NCI-H1436 treated with DMSO at 0.1 percent for 48 hours (cell line): Measurements from ENCODE around the gene HNRNPLL.
A peak's percentile ranks its signal among the peaks of the same experiment; 100 is the strongest.

Experiments used
- DNase-seq: peaks from one replicate; lab custom pipeline; 2025; lab: John Stamatoyannopoulos, UW

Gene HNRNPLL

DNA sequence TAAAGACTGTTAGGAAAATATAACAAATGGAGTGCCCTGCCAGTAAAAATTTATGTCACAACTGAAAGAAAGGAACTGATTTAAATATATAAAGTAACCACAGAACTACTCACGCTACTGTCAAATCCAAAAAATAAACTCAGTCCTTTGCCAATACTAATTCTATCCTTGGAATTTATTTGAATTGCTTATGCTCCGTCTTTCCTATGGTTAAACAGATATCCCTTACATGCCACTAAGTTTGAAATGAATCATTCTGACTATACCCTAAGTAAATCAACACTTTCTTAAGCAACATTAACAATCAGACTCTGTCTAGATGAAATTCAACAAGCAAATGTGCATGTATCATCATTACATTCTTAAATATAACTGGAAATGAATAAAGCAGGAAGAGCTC lies 9.8 kb downstream of the HNRNPLL start:
- DNase-seq = no peak

DNA sequence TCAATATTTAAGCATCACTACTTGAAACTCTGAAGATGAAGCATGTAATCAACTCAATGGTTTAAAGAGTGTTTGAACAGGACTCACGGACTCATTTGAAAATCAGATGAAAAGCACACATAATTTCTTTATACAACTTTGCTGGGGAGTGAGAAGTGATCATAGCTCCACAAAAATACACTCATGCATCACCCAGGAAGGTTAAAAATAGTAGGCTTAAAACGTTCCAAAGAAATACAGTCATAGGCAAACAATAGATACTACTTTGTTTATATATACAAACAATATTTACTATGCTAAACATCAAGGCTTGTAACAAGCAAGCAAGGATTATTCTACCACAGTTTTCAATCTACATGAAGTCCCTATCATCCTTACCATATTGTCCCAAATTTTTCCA lies 11.6 kb downstream of the HNRNPLL start:
- DNase-seq = no peak

DNA sequence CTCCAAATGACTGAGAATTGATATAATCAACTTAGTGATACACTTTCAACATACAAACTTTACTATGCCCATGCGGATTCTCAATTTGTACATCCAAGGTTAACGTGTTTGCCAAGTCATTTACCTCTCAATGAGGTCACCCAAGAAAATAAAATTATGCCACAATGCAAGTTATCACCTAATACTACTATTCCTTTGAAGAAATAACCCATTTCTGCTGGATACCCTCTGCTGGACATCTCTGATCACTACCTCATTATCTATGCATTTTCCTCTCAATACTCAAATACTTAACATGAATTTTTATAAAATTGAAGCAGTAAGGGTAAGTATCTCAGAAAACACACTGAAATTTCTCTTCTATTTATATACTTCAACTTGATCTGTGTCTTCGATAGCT lies 12.7 kb downstream of the HNRNPLL start:
- no peak for DNase-seq

DNA sequence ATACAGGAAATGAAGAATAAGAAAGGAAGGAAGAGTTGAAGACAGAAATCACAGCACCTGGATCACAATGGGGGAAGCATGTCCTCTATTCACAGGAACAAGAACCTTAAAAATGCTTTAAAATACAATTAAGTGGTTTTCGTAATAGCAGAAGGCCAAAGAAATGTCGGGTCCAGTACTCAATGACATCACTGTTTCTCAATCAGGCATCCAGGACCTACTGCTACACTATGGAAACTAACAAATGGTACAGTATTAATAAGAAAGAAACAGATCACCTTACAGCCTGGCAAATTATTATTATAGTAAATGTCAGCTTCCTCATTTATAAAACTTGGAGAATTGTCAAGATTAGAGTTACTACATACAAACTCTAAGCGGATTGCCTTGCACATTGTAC lies 15.8 kb downstream of the HNRNPLL start:
- no peak for DNase-seq

DNA sequence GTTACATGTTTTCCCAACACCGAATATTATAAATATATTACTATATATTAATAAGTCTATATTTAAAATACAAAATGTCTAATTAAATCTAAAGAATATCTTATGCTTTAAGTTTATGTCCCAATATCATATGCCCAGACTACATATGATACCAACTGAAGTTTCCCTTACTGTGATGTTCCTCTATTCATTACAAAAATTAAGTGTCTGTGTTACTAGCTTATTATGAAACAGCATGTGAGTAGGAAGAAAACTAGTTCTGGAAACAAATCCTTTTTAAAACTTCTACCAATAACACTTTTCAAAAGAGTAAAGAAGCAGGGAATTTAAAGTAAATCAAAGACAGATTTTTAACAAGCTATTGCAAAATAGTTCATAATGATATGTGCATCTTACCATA lies 17.8 kb downstream of the HNRNPLL start:
- DNase-seq = no peak

DNA sequence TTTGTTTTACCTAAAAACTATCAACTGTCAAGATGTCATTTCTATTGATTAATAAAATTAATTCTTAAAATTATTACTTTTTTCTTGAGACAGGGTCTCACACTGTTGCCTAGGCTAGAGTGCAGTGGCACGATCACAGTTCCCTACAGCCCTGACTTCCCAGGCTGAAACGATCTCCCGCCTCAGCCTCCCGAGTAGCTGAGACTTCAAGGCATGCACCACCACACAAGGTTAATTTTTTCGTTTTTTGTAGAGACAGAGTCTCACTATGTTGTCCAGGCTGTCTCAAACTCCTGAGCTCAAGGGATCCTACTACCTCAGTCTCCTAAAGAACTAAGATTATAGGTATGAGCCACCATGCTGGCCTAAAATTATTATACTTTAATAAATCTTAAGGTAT lies 18.7 kb downstream of the HNRNPLL start:
- DNase-seq = no peak

DNA sequence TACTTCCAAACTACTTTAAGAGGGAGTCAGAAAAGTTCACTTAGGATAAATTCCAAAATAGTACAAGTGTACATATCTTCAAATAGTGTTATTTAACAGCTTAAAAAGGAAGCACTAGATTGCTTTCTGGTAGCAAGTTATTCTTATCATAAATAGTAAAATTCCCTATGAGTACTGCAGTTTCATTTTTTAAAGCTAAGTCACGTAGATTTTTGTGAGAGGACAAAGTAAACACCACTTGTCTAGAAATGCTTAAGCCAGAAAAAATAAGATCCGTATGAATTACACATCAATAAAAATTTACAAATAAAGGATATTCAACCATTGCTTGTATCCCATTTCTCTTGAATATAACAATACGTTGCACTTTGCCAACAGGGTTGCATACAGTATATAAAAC lies 19.2 kb downstream of the HNRNPLL start:
- DNase-seq = no peak

DNA sequence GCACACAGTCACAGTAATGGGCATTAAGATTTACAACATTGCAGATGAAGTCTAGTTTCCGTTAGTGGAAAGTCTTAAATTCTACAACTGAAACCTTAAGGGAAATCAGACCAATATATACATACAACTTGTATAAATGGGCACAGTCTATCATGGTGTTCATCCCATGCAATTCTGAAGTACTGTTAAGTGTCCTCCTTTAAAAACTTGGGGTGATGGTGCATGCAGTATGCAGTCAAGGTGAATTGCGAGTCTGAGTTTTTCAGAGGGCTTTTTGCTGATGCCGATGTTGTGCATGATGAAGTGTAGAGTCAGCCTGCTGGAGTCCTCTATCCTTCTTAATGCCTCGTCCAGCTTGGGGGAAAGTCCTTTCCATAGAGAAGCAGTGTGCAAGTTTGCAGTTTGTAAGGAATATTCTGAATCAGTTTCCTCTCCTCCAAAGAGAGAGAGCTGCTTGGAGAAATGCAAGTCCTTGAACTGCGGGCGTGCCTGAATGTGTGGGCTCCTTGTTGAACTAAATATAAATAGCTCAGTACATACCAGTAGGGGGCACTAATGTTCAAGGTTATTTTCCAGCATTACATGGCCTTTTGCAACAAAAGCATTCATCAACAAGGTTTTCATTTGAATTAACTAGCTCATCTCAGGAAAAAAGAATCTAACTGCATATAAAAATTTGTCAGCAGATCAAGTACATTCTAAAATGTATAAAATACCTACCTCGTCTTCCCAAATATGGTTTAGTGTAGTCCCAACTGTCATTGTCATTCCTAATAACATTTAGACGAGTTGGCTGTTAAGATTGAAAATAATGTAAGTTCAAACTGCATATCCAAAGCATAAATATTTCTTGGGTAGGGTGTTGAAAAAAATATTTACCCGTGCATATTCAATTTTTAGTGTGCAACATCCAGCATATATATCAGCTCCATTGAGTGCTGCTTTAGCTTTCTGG lies 21.3 kb downstream of the HNRNPLL start:
- peak; percentile 30 for DNase-seq

DNA sequence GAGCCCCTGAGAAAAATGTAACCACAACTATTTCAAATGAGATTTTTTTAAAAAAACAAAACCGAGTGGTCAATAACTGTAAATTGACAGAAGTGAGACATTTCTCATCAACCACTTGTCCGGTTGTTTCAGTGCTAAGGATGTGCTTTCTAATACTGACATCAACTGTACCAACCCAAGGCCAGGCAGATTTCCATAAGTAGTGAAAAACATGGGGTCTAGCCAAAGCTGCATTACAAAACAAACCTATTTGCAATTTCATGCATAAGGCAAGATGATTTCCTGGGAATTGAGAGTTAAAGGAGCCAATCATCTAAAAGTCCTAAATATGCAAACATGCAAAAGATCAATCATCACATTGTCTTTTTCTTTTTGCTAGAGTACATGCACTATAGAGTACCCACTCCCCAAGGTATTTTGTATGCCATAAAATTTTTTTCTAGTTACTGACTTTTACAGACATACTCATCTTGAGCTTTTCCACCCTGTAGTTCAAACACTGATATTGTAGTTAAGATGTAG lies 22.6 kb downstream of the HNRNPLL start:
- DNase-seq = no peak

DNA sequence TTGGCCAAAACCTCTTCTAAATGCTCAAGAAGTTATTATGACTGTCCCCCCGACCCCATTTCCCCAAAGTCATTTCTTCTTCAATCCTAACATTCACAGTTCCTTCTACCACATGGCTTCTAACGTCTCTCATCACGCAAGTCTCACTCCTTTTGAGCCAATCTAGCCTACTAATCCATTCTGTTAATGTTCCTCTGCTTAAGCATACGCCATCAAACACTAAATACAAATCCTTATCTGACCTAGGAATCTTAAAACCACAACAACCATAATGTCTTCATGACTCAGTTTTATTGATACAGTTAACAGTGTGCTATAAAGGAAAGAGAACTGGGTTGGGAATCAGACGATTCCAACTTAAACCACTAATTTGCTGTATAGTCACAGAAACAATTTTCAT lies 23.9 kb downstream of the HNRNPLL start:
- no peak for DNase-seq

DNA sequence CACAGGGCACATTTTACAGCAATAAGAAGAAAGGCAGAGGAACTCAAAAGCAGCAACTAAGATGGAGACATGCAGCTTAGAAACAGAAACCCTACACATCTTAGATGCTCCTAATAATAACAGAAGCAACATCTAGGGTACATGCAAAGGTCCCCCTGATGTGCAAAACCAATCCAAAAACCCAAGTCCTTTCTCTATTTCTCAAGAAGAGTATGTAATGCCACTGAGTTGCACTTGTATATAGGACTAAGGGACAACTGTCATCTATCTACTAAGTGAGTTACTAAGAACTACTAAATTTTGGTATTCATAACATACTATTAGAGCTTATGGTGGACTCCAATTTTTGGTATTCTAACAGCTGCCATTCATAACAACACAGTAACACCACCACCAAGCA lies 28.4 kb downstream of the HNRNPLL start:
- no peak for DNase-seq

DNA sequence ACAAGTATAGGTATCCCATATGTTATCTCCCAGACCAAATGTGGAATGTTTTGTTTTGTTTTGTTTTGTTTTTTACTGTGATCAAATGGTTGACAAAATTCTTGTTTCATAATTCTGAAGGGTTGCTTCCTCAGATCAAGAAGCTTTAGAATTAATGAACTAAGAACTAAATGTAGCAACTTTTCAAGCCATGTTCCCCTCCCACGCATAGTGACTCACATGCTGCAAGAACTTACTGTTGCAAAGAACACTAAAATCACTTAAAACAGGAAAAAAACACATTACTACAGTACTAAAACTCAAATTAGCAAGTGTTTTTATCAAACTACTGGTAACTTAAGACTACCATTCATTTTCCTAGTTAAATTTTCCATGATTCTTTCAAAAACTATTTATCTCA lies 30.6 kb downstream of the HNRNPLL start:
- DNase-seq = no peak

DNA sequence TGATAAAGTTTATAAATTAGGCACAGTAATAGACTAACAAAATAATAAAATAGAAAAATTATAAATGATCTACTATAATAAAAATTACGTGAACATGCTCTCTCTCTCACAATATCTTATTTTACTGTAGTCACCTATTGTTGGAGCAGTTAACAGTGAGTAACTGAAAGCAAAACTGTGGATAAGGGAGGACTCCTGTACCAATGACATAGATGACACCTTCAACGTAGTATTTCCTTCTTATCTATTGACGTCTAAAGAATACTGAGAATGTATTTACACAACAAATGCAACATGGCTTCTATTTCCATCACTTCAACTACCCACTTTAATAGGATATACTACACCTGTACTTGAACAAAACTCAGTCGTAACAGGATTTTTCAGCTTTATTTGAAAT lies 31.5 kb downstream of the HNRNPLL start:
- no peak for DNase-seq

DNA sequence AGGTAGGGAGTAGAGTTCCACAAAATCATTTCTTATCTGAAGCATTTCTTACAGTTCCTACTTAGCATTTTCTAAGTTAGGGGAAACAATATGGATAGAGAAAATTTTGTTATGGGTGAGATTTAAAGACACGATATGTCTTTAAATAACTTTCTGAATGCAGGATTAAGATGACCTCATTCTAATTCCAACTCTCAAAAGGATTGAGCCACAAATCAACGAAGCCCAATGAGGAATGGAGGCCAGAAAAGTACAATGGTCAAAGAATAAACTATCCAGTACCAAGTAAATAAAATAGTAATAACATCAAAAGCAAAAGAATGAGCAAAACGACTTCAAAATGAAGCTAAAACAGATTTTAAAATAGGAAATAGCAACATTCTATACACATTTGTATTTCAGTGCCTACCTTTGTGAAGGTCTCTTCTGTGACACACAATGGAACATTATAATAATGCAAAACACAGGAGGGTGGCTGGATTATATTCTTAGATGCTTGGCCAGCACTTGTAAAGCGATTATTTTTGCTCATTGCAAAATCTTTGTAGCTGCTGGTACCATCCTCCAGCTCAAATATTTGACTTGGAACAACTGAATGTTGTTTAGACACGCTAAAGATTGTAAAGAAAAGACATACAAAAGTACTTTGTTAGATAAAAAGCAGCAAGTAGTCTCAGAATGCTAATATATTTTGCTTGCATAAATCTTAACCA lies 33.8 kb downstream of the HNRNPLL start:
- DNase-seq = no peak

DNA sequence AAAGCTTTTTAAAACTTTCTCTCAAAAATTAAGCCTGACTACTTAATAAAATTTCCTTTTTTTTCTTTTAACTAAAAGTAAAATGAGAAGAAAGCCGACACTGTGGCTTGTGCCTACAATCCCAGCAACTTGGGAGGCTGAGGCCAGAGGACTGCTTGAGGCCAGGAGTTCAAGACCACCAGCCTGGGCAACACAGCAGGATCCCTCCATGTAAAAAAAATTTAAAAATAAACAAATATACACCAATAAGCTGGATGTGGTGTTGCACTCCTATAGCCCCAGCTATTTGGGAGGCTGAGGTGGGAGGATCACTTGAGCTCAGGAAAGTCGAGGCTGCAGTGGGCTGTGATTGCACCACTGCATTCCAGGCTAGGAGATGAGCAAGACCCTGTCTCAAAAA lies 37.4 kb downstream of the HNRNPLL start:
- DNase-seq = no peak

DNA sequence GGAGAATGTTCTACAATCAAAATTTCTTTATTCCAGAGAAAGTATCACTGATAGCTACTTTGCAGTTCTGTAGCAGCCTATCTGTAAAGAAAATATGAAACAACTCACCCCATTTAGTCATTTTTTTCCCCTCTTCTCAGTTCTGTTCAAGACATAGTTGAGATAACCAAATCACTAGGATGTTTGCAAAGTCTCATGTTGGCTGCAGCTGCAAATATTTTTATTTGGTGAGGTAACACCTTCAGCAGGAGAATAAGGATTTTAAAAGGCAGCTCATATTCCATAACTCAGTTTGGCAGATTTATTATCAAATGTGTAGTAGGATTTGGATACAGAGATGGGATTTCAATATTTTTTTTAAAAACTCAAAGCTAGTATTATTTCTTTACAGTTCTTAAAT lies 41.0 kb downstream of the HNRNPLL start:
- no peak for DNase-seq

DNA sequence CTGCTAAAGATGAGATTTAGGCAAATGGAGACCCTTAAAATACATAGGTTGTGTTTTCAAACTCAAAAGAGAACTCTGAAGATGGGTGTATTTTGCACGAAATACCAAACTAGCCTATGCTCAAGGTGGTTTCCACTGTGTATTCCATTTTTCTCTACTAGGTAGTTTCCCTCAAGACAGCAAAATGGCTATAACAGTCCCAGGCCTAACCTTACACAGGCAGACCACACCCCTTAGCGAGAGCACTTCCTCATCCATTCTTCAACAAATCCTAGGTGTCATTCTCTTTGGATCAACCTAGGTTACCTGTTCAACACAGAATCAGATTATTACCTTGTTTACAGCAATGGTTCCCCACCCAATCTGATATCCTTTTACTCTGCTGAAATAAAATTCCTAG lies 42.6 kb downstream of the HNRNPLL start:
- DNase-seq = no peak

DNA sequence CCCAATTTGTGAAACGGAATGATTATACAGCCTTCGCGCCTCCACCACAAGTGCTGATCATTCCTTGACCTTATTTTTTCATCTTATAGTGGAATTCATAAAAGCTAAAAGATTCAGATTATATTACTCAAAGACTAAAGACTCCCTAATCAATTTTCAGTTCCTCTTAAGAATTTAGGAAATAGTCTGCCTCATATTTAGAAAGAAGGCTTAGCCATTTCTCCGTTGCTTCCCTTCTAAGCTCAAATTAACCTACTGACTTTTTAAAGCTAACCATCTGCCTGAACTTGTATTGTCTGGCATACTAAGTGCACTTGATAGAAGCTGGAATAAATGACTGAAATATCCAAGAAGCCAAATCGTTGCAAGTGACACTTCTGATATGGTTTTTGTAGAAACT lies 44.7 kb downstream of the HNRNPLL start:
- DNase-seq = no peak

DNA sequence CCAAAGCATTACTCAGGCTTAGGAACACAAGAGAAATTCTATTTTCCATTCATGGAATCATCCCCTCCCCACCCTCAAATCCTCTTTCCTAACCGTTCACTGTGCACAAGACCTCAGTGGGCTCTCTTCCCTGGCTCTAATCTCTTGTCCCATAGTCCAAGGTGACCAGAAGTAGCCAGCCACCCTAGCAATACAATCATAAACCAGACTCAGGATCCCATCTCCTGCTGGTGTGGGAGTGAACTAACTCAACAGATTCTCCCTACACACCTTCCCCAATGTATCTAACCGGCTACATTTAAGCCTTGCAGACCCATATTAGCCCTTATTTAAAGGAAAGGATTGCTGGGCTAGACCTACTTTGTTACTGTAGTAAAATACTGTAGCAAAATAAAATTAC lies 45.5 kb downstream of the HNRNPLL start:
- no peak for DNase-seq

DNA sequence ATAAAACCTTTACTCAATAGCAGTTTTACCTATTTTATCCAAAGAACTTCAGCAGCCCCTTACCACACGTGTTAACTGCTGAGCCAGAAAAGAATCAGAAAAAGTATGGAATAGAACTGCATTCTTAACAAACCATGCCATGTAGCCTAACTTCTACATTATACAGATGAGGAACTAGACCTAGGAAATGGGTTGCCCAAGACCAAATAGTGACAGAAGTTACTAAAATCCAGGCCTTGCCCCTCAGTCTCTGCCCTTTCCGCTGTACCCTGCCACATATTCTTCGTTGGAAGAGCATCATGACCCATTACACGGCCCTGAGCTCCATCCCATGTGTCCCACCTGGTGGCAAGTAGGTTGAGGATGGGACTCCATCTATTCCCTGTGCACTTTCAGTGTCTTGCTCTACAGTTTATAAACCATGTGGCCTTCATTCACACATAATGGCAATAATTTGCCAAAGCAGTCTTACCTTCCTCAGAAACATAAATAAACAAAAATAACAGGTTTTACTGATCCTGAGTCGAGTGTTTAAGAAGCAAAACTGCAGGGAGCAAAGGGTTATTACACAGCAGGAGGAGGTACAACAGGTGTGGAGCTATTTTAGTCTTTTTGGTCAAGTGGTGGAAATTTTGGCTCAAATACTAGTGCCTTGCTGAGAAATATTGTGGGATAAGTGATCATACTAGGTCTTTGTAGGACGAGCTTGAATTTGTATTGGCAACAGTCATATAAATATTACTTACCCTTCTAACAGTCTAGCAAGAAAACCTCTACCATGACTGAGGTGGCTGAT lies 46.5 kb downstream of the HNRNPLL start:
- DNase-seq = no peak

DNA sequence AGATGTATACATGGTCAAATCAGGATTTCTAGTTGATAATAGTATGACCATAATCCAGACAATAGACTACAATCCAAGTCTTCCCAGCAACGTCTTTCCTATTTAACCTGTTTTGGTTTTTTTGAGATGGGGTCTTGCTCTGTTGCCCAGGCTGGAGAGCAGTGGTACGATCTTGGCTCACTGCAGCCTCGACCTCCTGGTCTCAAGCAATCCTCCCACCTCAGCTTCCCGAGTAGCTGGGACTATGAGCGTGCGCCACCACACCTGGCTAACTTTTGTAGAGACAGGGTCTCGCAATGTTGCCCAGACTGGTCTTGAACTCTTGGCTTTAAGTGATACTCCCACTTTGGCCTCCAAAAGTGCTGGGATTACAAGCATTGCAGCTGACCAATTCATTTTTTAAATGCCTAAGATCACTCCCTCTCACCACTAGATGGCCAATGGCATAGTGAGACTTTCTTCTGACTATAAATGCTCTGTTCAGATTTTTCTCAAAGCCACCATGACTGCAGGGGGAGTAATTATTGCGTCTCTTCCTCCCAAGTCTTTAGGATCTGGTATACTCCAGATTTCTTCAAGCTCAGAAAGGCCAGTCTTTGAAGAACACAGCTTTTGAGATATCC lies 47.6 kb downstream of the HNRNPLL start:
- no peak for DNase-seq

DNA sequence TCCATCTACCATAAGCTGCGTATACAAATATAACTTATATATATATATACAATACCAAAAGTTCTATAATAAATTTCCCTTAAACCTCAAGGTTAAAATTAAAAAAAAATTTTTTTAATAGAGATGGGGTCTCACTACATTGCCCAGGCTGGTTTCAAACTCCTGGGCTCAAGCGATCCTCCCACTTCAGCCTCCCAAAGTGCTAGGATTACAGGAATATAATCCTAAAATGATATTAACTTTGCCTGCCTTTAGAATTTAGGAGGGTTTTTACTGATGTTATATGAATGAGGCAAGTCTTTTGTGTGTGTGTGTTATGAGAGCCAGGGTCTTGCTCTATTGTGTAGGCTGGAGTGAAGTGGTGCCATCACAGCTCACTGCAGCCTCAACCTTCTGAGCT lies 49.2 kb downstream of the HNRNPLL start:
- no peak for DNase-seq
